Parathyroid adenoma (tissue), 2 donors: ENCODE results near the gene SENP8.

Experiments used
- H2AFZ ChIP-seq: fragments of 300-600 bp; sonication (generic); one replicate; pipeline ENCODE4 v1.7.0; 2017; ENCODE audit warnings: antibody characterized with exemption, mild to moderate bottlenecking
- H3K27ac ChIP-seq: fragments of 300-600 bp; sonication (generic); one replicate; pipeline ENCODE4 v1.7.0; 2017
- H3K27me3 ChIP-seq: fragments of 300-600 bp; sonication (generic); one replicate; pipeline ENCODE4 v1.7.0; 2017; ENCODE audit warnings: low read length; ENCODE audit not compliant: control insufficient read depth, insufficient read depth
- H3K36me3 ChIP-seq: fragments of 300-600 bp; sonication (generic); one replicate; pipeline ENCODE4 v1.7.0; 2017; ENCODE audit warnings: low read length; ENCODE audit not compliant: control insufficient read depth, insufficient read depth
- H3K4me1 ChIP-seq: fragments of 300-600 bp; sonication (generic); one replicate; pipeline ENCODE4 v1.7.0; 2017; ENCODE audit warnings: control low read depth
- H3K4me2 ChIP-seq: fragments of 300-600 bp; sonication (generic); one replicate; pipeline ENCODE4 v1.7.0; 2017; ENCODE audit warnings: low read length
- H3K4me3 ChIP-seq: fragments of 300-600 bp; sonication (generic); one replicate; pipeline ENCODE4 v1.7.0; 2017; ENCODE audit warnings: low read depth, low read length
- H3K79me2 ChIP-seq: fragments of 300-600 bp; sonication (generic); one replicate; pipeline ENCODE4 v1.7.0; 2017; ENCODE audit warnings: control low read depth
- H3K9ac ChIP-seq: fragments of 300-600 bp; sonication (generic); one replicate; pipeline ENCODE4 v1.7.0; 2017; ENCODE audit warnings: mild to moderate bottlenecking
- H3K9me3 ChIP-seq: fragments of 300-600 bp; sonication (generic); one replicate; pipeline ENCODE4 v1.7.0; 2017; ENCODE audit warnings: low read length; ENCODE audit not compliant: control insufficient read depth
- TF ChIP-seq, protein P1 (sequence below): fragments of 300-600 bp; sonication (generic); IDR thresholded peaks from one replicate; pipeline ENCODE4 v1.7.0; 2017; ENCODE audit warnings: antibody characterized with exemption, mild to moderate bottlenecking
- donor health status: primary hyperparathyroidism.

Gene SENP8

DNA sequence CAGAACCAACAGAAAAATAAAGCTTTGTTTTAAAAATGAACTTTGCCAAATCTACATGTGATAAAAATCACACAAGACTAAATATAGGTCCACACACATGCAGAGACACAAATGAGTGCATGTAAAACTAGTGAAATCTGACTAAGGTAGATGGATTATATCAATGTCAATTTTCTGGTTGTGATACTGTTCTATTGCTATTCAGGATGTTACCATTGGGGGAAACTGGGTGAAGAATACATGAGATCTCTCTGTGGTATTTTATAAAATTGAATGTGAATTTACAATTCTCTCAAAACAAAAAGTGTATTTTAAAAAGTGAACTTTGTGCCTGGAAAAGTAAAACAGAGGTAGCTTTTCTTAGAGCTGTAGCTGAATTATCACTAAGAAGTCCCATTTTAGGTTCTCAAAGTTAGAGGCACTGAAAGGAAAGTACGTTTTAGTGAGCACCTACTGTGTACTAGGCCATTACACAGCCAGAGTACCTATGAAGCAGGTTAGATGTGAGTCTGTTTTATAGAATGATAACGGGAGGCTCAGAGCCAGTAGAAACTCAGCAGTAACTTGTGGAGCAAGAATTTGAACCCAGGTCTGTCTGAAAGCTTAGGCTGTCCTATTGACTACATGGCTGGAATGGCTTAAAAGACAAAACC, 71.2 kb downstream of the SENP8 start:
- H3K9me3 ChIP-seq = no peaks in the 10 kb centered on the region
- no peaks in the 10 kb centered on the region for H3K36me3 ChIP-seq
- H3K79me2 ChIP-seq = no peaks in the 10 kb centered on the region
- no peaks in the 10 kb centered on the region for H3K4me1 ChIP-seq
- no peak overlapping the region for H3K4me2 ChIP-seq
- TF ChIP-seq, protein P1, sequence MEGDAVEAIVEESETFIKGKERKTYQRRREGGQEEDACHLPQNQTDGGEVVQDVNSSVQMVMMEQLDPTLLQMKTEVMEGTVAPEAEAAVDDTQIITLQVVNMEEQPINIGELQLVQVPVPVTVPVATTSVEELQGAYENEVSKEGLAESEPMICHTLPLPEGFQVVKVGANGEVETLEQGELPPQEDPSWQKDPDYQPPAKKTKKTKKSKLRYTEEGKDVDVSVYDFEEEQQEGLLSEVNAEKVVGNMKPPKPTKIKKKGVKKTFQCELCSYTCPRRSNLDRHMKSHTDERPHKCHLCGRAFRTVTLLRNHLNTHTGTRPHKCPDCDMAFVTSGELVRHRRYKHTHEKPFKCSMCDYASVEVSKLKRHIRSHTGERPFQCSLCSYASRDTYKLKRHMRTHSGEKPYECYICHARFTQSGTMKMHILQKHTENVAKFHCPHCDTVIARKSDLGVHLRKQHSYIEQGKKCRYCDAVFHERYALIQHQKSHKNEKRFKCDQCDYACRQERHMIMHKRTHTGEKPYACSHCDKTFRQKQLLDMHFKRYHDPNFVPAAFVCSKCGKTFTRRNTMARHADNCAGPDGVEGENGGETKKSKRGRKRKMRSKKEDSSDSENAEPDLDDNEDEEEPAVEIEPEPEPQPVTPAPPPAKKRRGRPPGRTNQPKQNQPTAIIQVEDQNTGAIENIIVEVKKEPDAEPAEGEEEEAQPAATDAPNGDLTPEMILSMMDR = no peak
- H3K4me3 ChIP-seq = no peak overlapping the region
- H3K27me3 ChIP-seq = no peaks in the 10 kb centered on the region
- no peak overlapping the region for H3K27ac ChIP-seq
- H3K9ac ChIP-seq = no peak overlapping the region
- no peak overlapping the region for H2AFZ ChIP-seq

- Histone ChIP-seq H2AFZ (no peak overlapping the region), H3K79me2 (no peaks in the 10 kb centered on the region), H3K4me3 (no peak overlapping the region), H3K9me3 (no peaks in the 10 kb centered on the region), H3K9ac (no peak overlapping the region), H3K4me2 (no peak overlapping the region), H3K27me3 (no peaks in the 10 kb centered on the region), H3K27ac (no peak overlapping the region), H3K4me1 (no peaks in the 10 kb centered on the region), H3K36me3 (no peaks in the 10 kb centered on the region)
- TF ChIP-seq, protein P1 = no peak
Measured at GRCh38 chr15:72192416-72192815, 74.2 kb downstream of the SENP8 start.
